ENCODE data around the gene MED27. TPM values are rescaled to one million over a fixed set of nuclear protein-coding genes. Genes with fewer than 3 reads are reported as not detected.
A peak's percentile ranks its signal among the peaks of the same experiment; 100 is the strongest.

The MED27 gene
- total RNA-seq, 2 donors from 2014 or later, result 29.8 to 37.0 TPM

GRCh38 chr9:131892162-131892707, 187.4 kb downstream of the MED27 start:
- peaks cover 19% of the 10 kb centered on the region for H3K4me1 Mint-ChIP-seq
- no peak overlapping the region for H3K4me3 Mint-ChIP-seq
- peaks cover 3% of the 10 kb centered on the region for H3K36me3 Mint-ChIP-seq (ENCODE audit: low read depth)
- DNase-seq, result no peak
- no peaks in the 10 kb centered on the region for H3K9me3 Mint-ChIP-seq
- TF ChIP-seq, protein P1, sequence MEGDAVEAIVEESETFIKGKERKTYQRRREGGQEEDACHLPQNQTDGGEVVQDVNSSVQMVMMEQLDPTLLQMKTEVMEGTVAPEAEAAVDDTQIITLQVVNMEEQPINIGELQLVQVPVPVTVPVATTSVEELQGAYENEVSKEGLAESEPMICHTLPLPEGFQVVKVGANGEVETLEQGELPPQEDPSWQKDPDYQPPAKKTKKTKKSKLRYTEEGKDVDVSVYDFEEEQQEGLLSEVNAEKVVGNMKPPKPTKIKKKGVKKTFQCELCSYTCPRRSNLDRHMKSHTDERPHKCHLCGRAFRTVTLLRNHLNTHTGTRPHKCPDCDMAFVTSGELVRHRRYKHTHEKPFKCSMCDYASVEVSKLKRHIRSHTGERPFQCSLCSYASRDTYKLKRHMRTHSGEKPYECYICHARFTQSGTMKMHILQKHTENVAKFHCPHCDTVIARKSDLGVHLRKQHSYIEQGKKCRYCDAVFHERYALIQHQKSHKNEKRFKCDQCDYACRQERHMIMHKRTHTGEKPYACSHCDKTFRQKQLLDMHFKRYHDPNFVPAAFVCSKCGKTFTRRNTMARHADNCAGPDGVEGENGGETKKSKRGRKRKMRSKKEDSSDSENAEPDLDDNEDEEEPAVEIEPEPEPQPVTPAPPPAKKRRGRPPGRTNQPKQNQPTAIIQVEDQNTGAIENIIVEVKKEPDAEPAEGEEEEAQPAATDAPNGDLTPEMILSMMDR (conservative IDR thresholded peaks at IDR 0.05), result no peak
- H3K27me3 Mint-ChIP-seq (ENCODE audit: insufficient read depth), result no peaks in the 10 kb centered on the region
- Histone ChIP-seq H3K9me3 (ENCODE audit: control insufficient read depth, low read length) (no peaks in the 10 kb centered on the region), H3K9ac (ENCODE audit: extremely low read depth, low read length, poor library complexity, severe bottlenecking) (no peak overlapping the region), H3K36me3 (ENCODE audit: control insufficient read depth, insufficient read depth, low read length) (peaks cover 16% of the 10 kb centered on the region), H3K4me1 (ENCODE audit: control insufficient read depth, insufficient read depth, low read length) (no peaks in the 10 kb centered on the region), H3K27me3 (ENCODE audit: control insufficient read depth, insufficient read depth, low read length, poor library complexity, severe bottlenecking) (no peaks in the 10 kb centered on the region), H3K4me3 (ENCODE audit: low read length) (no peak overlapping the region), H3K27ac (ENCODE audit: low read depth, low read length) (no peak overlapping the region)
- WGBS, 2 experiments (ENCODE audit: insufficient coverage in 1 of 2, insufficient read length in 1 of 2), result 79 to 89% methylated on average over 5 of the region's 5 CpGs
- H3K27ac Mint-ChIP-seq, result no peak overlapping the region

DNA sequence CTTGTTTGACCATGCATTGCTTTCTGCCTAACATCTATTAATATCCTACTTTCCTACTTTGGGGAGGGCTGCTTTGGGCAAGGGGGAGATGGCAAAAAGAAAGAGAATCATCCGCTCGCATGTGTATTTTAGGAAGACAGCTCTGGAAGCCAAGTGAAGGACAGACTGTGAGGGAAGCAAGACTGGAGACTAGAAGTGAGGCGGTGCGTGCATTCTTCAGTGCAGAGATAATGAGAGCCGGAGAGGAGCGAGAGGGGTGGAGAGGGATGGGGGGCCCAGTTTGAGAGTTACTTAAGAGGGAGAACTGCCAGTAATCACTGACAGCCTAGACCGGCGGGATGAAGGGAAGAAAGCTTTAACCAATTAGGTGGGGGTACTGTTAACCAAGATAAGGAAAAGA, 188.1 kb downstream of the MED27 start:
- peaks cover 16% of the 10 kb centered on the region for H3K36me3 ChIP-seq (ENCODE audit: control insufficient read depth, insufficient read depth, low read length)
- 90 to 92% methylated on average over 8 of the region's 8 CpGs for WGBS, 2 experiments (ENCODE audit: insufficient coverage in 1 of 2, insufficient read length in 1 of 2)

DNA sequence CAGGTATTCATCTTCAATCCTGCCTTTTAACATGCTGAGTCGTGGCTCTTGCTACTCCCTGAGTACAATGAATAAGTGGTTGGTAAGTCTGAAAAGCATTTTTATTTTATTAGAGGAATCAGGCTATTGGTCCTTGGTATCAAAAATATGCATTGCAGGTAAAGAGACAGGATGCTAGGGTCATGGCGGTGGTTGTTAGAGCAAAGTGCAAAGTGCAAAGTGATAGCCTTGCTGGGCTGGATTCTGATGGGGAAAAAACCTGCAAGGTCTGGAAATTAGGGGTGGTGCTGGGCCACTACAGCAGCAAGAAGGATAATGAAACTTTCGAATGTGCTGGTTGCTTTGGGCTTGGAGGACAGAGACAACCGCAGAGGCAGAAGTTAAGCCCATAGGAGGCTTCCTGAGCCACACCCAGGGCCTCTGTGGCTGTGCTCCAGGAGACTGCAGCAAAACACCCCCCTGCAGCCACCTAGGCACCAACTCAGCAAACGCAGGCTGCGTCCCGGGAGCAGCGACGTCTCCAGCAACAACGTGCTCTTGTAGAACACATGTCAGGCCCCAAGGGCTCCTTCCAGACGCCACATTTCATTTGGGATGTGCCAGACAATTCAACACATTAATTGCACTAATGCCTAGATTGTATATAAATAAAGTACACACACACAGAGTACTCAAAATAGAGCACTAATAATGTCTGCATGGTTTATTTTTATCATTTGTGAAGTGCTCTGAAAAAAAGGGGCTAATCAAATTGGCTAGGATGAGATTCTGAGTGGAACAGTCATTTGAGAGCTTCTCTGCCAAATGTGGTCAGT, 190.0 kb downstream of the MED27 start:
- WGBS, 2 experiments (ENCODE audit: insufficient coverage in 1 of 2, insufficient read length in 1 of 2), result 75 to 95% methylated on average over 3 to 11 of the region's 11 CpGs
- no peak overlapping the region for H3K4me3 Mint-ChIP-seq
- H3K36me3 ChIP-seq (ENCODE audit: control insufficient read depth, insufficient read depth, low read length), result peaks cover 16% of the 10 kb centered on the region
- H3K4me3 ChIP-seq (ENCODE audit: low read length), result no peak overlapping the region
- peak; percentile 61 for DNase-seq
- H3K27ac Mint-ChIP-seq, result no peak overlapping the region
- H3K4me1 Mint-ChIP-seq, result peaks cover 19% of the 10 kb centered on the region
- no peak overlapping the region for H3K27ac ChIP-seq (ENCODE audit: low read depth, low read length)
- TF ChIP-seq, protein P1 (conservative IDR thresholded peaks at IDR 0.05), result no peak
- H3K9me3 Mint-ChIP-seq, result no peaks in the 10 kb centered on the region
- no peaks in the 10 kb centered on the region for H3K9me3 ChIP-seq (ENCODE audit: control insufficient read depth, low read length)
- no peaks in the 10 kb centered on the region for H3K27me3 ChIP-seq (ENCODE audit: control insufficient read depth, insufficient read depth, low read length, poor library complexity, severe bottlenecking)
- H3K4me1 ChIP-seq (ENCODE audit: control insufficient read depth, insufficient read depth, low read length), result no peaks in the 10 kb centered on the region
- no peaks in the 10 kb centered on the region for H3K27me3 Mint-ChIP-seq (ENCODE audit: insufficient read depth)
- peaks cover 8% of the 10 kb centered on the region for H3K36me3 Mint-ChIP-seq (ENCODE audit: low read depth)
- no peak overlapping the region for H3K9ac ChIP-seq (ENCODE audit: extremely low read depth, low read length, poor library complexity, severe bottlenecking)

More for the DNA sequence above, 188.1 kb downstream of the MED27 start:
- peak; percentile 28 for DNase-seq
- Mint-ChIP-seq H3K27ac (no peak overlapping the region), H3K36me3 (ENCODE audit: low read depth) (peaks cover 3% of the 10 kb centered on the region), H3K9me3 (no peaks in the 10 kb centered on the region), H3K4me1 (peaks cover 19% of the 10 kb centered on the region), H3K27me3 (ENCODE audit: insufficient read depth) (no peaks in the 10 kb centered on the region), H3K4me3 (no peak overlapping the region)
- Histone ChIP-seq H3K4me3 (ENCODE audit: low read length) (no peak overlapping the region), H3K9me3 (ENCODE audit: control insufficient read depth, low read length) (no peaks in the 10 kb centered on the region), H3K9ac (ENCODE audit: extremely low read depth, low read length, poor library complexity, severe bottlenecking) (no peak overlapping the region), H3K27ac (ENCODE audit: low read depth, low read length) (no peak overlapping the region), H3K4me1 (ENCODE audit: control insufficient read depth, insufficient read depth, low read length) (no peaks in the 10 kb centered on the region), H3K27me3 (ENCODE audit: control insufficient read depth, insufficient read depth, low read length, poor library complexity, severe bottlenecking) (no peaks in the 10 kb centered on the region)
- TF ChIP-seq, protein P1 (conservative IDR thresholded peaks at IDR 0.05), result no peak

All from endodermal cell (in vitro differentiated cells).